LNCAP (cell line): ENCODE results near the gene FRMPD4.

Experiments
- TF ChIP-seq, protein P1 (sequence below): fragments of 450-650 bp; IDR thresholded peaks from 2 replicates; pipeline ENCODE4 v1.5.1; 2017; ENCODE audit warnings: mild to moderate bottlenecking

The FRMPD4 gene

DNA sequence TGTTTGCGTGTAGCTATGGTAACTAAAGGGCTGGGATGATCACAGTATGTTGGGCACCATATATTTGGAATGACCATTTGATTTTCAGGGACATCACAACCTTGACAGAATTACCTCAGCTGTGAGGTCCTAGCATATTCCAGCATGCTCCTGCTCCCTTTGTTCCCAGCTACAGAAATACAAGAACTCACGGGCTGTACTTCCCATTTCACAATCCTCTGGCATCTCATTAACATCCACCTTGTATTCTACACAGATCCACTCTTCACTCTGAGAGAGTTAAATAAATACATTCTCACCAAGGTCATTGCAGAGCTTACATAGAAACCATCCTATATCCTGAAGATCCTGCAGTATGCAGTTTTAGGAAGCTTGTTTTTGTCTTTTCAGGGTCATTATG, 169.7 kb downstream of the FRMPD4 start:
- TF ChIP-seq, protein P1, sequence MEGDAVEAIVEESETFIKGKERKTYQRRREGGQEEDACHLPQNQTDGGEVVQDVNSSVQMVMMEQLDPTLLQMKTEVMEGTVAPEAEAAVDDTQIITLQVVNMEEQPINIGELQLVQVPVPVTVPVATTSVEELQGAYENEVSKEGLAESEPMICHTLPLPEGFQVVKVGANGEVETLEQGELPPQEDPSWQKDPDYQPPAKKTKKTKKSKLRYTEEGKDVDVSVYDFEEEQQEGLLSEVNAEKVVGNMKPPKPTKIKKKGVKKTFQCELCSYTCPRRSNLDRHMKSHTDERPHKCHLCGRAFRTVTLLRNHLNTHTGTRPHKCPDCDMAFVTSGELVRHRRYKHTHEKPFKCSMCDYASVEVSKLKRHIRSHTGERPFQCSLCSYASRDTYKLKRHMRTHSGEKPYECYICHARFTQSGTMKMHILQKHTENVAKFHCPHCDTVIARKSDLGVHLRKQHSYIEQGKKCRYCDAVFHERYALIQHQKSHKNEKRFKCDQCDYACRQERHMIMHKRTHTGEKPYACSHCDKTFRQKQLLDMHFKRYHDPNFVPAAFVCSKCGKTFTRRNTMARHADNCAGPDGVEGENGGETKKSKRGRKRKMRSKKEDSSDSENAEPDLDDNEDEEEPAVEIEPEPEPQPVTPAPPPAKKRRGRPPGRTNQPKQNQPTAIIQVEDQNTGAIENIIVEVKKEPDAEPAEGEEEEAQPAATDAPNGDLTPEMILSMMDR, result no peak

DNA sequence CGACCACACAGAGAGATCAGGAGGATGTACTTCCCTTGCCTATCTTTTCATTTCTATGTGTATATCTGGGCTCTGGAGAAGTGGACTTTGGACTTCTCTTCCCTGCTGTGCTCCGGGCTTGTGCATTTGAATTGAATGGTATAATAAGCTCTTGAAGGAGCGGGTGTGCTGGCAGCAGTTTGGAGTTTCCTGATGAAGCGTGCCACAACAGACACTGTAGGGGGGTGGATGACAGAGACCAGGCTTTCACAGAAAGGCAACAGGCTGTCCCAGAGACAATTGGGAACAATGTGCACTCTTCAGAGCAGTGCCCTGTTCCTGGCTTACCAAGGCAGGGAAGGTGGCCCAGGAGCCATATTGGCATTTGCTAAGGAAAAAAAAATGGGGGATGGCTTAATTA, 170.1 kb downstream of the FRMPD4 start:
- TF ChIP-seq, protein P1, result no peak

DNA sequence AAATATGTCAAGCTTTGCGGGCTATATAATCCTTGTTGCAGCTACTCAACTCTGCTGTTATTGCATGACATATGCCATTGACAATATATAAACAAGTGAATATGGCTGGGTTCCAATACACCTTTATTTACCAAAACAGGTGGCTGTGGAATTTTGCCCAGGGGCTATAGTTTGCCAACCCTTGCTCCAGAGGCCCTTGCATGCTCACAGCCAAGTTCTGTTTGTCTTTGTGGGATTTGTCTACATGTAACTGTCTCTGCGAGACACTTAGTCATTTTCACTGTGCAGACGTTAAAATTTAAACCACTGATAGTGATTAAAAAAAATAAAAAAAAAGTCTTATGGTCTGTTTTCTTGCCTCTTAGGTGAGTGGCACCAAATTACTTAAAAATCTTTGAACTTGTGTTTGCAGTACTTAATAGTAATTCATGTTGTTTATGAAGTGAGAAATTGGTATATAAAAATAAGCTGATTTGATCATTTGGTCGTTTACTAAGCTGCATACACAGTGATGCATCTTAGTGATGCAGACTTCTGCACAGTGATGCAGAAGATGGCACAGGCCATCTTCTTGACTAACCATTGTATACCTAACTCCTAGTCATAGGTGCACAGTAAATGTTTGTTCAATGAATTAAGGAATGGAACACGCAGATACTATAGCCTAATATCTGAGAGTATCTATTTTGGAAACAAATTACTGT, 170.9 kb downstream of the FRMPD4 start:
- TF ChIP-seq, protein P1, result no peak

DNA sequence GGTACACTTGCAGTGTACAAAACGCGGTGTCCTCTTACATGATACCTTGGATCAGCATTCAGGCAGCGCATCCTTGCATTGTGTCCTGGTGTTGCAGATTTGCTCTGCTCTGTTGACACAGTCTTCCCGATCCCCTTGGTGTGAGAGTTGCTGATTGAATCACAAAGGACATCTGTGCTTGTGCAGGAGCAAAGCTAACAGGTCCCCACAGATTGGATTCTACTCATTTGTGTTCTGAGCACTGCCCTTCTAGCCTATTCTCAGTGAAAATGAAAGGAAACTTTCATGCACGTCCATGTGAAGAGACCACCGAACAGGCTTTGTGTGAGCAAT, 171.4 kb downstream of the FRMPD4 start:
- TF ChIP-seq, protein P1, result no peak

DNA sequence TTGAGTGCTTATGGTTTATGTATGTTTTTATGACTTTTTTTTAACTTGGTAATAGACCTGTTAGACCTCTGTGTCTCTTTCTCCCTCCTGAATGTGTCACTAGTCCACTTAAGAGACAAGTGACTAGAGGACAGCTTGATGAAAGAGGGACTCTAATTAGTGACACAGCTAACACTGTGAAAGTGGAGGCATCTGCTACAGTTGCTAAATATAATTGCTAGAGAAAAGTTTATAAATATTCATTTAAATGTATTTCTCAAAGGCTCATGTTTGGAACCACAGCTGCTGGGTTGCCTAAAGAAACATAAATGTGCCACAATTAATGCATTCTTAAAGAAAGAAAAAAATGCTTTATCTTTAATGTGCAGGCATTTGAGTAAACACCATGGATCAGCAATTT, 176.4 kb downstream of the FRMPD4 start:
- TF ChIP-seq, protein P1, result no peak

DNA sequence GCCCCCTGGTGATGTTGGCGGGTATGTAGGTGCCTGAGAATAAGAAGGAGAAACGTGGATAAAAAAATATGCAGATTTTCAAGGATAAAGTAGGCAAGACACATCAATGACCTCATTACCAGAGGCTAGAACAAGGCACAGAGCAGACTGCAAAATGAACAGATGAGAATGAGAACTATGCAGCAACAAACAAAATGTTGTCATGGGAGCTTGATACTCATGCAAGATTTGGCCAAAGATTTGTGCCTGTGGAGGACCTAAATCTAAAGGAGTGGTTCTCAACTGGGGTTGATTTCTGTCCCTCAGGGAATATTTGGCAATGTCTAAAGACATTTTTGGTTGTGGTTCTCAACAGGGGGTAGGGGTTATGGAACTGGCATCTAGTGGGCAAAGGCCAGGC, 177.3 kb downstream of the FRMPD4 start:
- TF ChIP-seq, protein P1, result no peak

DNA sequence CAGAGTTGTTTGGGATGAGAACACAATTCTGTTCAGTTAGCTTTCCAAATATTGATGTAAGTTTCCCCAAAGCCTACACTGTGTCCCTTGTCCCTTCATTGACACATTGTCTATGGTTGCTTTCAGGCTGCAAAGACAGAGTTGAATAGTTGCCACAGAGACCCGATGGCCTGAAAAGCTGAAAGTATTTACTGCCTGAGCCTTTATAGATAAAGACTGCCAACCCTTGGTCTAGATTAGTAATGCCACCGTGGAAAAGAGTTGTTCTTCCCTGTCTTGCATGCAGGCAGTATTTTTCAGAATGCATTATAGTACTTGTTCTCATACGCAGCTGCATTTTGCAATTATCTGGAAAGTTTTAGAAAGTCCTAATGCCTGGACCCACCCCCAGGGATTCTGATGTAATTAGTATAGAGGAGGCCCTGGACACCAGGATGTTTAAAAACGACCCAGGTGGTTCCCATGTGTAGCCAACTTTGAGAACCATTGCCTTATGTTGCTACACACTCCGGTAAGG, 180.8 kb downstream of the FRMPD4 start:
- TF ChIP-seq, protein P1, result no peak

DNA sequence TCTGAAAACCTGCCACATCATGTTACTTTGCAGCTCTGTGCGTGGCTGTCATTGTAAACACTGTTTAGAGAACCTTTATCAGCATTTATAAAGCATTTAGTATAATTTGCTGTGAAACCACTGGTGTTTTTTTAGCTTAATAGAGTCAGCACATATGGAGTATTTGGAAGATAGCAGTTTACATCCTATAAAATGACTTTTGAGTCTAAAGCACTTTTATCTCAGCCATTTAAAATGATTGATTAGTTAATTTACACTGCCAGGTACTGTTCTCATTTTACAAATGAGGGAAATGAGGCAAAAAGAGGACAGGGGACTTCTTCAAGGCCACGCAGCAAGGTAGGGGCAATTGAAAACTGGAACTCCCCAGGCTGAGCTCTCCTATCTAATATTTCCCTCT, 181.7 kb downstream of the FRMPD4 start:
- TF ChIP-seq, protein P1, result no peak
